Neural cell (in vitro differentiated cells): ENCODE data around the gene GOLGA3. TPM values are rescaled to one million over a fixed set of nuclear protein-coding genes. Genes with fewer than 3 reads are reported as not detected.

Experiments
- H2AFZ ChIP-seq: fragments of 200-600, 300-800 bp; sonication (generic), shearing (Covaris generic); 2 replicates; pipeline ENCODE4 v1.6.0; 2014; ENCODE audit warnings: low read depth, mild to moderate bottlenecking, antibody characterized with exemption, low read length, moderate library complexity
- H3F3A ChIP-seq: fragments of 200-600 bp; shearing (Covaris generic); 2 replicates; pipeline ENCODE4 v1.6.1; 2016; ENCODE audit warnings: mild to moderate bottlenecking, moderate library complexity, mixed read lengths, antibody characterized with exemption, low read length; ENCODE audit not compliant: insufficient read depth, poor library complexity, severe bottlenecking
- H3K27ac ChIP-seq: fragments of 200-600, 300-800 bp; sonication (generic), shearing (Covaris generic); 2 replicates; pipeline ENCODE4 v1.5.1; 2014; ENCODE audit warnings: mild to moderate bottlenecking, low read length, moderate library complexity
- H3K27me3 ChIP-seq: fragments of 300-800, 200-600 bp; sonication (generic), shearing (Covaris generic); 2 replicates; pipeline ENCODE4 v1.6.0; 2014; ENCODE audit warnings: mild to moderate bottlenecking, low read depth, low read length, moderate library complexity; ENCODE audit not compliant: insufficient read depth
- H3K36me3 ChIP-seq: fragments of 300-800, 200-600 bp; sonication (generic), shearing (Covaris generic); 2 replicates; pipeline ENCODE4 v1.5.1; 2014; ENCODE audit warnings: mild to moderate bottlenecking, antibody characterized with exemption, low read length, moderate library complexity; ENCODE audit not compliant: insufficient read depth
- H3K4me2 ChIP-seq: fragments of 300-800, 200-600 bp; sonication (generic), shearing (Covaris generic); 2 replicates; pipeline ENCODE4 v1.6.0; 2014; ENCODE audit warnings: mild to moderate bottlenecking, low read length
- H3K4me3 ChIP-seq: fragments of 300-800, 200-600 bp; sonication (generic), shearing (Covaris generic); 2 replicates; pipeline ENCODE4 v1.5.1; 2014; ENCODE audit warnings: mild to moderate bottlenecking, low read length, moderate library complexity
- H3K79me2 ChIP-seq: fragments of 200-600 bp; shearing (Covaris generic); replicated peaks from 2 replicates; pipeline ENCODE4 v1.6.0; 2014; ENCODE audit warnings: mild to moderate bottlenecking, low read length, moderate library complexity; ENCODE audit not compliant: insufficient read depth
- H3K9ac ChIP-seq: fragments of 300-800, 200-600 bp; sonication (generic), shearing (Covaris generic); 2 replicates; pipeline ENCODE4 v1.6.1; 2016; ENCODE audit warnings: mild to moderate bottlenecking, low read length, mixed read lengths
- H3K9me2 ChIP-seq: fragments of 200-600 bp; shearing (Covaris generic); 2 replicates; pipeline ENCODE4 v1.6.1; 2016; ENCODE audit warnings: mild to moderate bottlenecking, low read length, mixed read lengths; ENCODE audit not compliant: insufficient read depth
- H3K9me3 ChIP-seq: fragments of 200-600, 300-800 bp; sonication (generic), shearing (Covaris generic); 2 replicates; pipeline ENCODE4 v1.6.1; 2016; ENCODE audit warnings: mild to moderate bottlenecking, mixed run types, low read length, moderate library complexity, mixed read lengths
- H4K20me1 ChIP-seq: fragments of 200-600 bp; shearing (Covaris generic); 2 replicates; pipeline ENCODE4 v1.6.1; 2016; ENCODE audit warnings: mild to moderate bottlenecking, mixed run types; ENCODE audit not compliant: insufficient read depth
- CTCF ChIP-seq: fragments of 450-650 bp; IDR thresholded peaks from 2 replicates; pipeline ENCODE4 v1.5.1; 2014; ENCODE audit warnings: antibody characterized with exemption, mild to moderate bottlenecking, moderate library complexity; ENCODE audit not compliant: poor library complexity, severe bottlenecking
- EP300 ChIP-seq: fragments of 450-650 bp; conservative IDR thresholded peaks from 2 replicates; pipeline ENCODE4 v1.6.1; 2014; ENCODE audit warnings: antibody characterized with exemption, mild to moderate bottlenecking, moderate library complexity; ENCODE audit not compliant: poor library complexity, severe bottlenecking
- EZH2 ChIP-seq: fragments of 200-600, 300-800 bp; shearing (Covaris generic), sonication (generic); IDR thresholded peaks from 2 replicates; pipeline ENCODE4 v1.6.1; 2014; ENCODE audit warnings: antibody characterized with exemption, low read length, borderline replicate concordance, mild to moderate bottlenecking; ENCODE audit not compliant: insufficient read depth, poor library complexity, severe bottlenecking
- MXI1 ChIP-seq: fragments of 450-650 bp; conservative IDR thresholded peaks from 2 replicates; pipeline ENCODE4 v1.6.1; 2014; ENCODE audit warnings: antibody characterized with exemption, mild to moderate bottlenecking; ENCODE audit not compliant: poor library complexity, severe bottlenecking
- POLR2AphosphoS5 ChIP-seq: IDR thresholded peaks from 2 replicates; pipeline ENCODE4 v1.6.1; 2012
- RAD21 ChIP-seq: fragments of 450-650 bp; conservative IDR thresholded peaks from 2 replicates; pipeline ENCODE4 v1.6.1; 2014; ENCODE audit warnings: antibody characterized with exemption, mild to moderate bottlenecking, moderate library complexity
- REST ChIP-seq: IDR thresholded peaks from 2 replicates; pipeline ENCODE4 v1.6.1; 2012; ENCODE audit warnings: borderline replicate concordance
- SMC3 ChIP-seq: fragments of 450-650 bp; conservative IDR thresholded peaks from 2 replicates; pipeline ENCODE4 v1.6.1; 2014; ENCODE audit warnings: antibody characterized with exemption, mild to moderate bottlenecking, moderate library complexity; ENCODE audit not compliant: poor library complexity
- TAF1 ChIP-seq: IDR thresholded peaks from 2 replicates; pipeline ENCODE4 v1.6.1; 2012; ENCODE audit warnings: low read depth
- polyA plus RNA-seq: library from polyadenylated mRNA; depleted of rRNA; stranded (reverse); fragments of >200 nt; gene quantifications from 2 replicates; pipeline ENCODE4 v1.2.3, GENCODE V29; 2014

The GOLGA3 gene
- polyA plus RNA-seq, 1 donor from 2014 or later, result 16.7 TPM

- H2AFZ ChIP-seq, result no peak overlapping the region
- H3K4me3 ChIP-seq, result no peak overlapping the region
- peaks cover 3% of the 10 kb centered on the region for H3F3A ChIP-seq
- H4K20me1 ChIP-seq, result no peaks in the 10 kb centered on the region
- H3K27me3 ChIP-seq, result no peaks in the 10 kb centered on the region
- H3K27ac ChIP-seq, result no peak overlapping the region
- no peaks in the 10 kb centered on the region for H3K36me3 ChIP-seq
- no peaks in the 10 kb centered on the region for H3K79me2 ChIP-seq
- no peaks in the 10 kb centered on the region for H3K9me2 ChIP-seq
- no peak overlapping the region for H3K4me2 ChIP-seq
- H3K9ac ChIP-seq, result no peak overlapping the region
- H3K9me3 ChIP-seq, result no peaks in the 10 kb centered on the region
- no peak for TF ChIP-seq EZH2
- no peak for TF ChIP-seq POLR2AphosphoS5
- TF ChIP-seq MXI1, result no peak
- TF ChIP-seq SMC3, result no peak
- TF ChIP-seq CTCF, result no peak
- TF ChIP-seq EP300, result no peak
- TF ChIP-seq REST, result no peak
- TF ChIP-seq TAF1, result no peak
- no peak for TF ChIP-seq RAD21
Observed at GRCh38 chr12:132833341-132833740, 4.7 kb upstream of the GOLGA3 start.

GRCh38 chr12:132831771-132832170, 3.1 kb upstream of the GOLGA3 start:
- TF ChIP-seq EZH2 (no peak), RAD21 (no peak), SMC3 (no peak), TAF1 (no peak), POLR2AphosphoS5 (no peak), REST (no peak), MXI1 (no peak), EP300 (no peak), CTCF (no peak)
- H3K27me3 ChIP-seq, result no peaks in the 10 kb centered on the region
- H3K4me3 ChIP-seq, result no peak overlapping the region
- H3F3A ChIP-seq, result peaks cover 3% of the 10 kb centered on the region
- no peak overlapping the region for H3K9ac ChIP-seq
- H3K9me2 ChIP-seq, result no peaks in the 10 kb centered on the region
- H2AFZ ChIP-seq, result no peak overlapping the region
- H3K79me2 ChIP-seq, result peaks cover 16% of the 10 kb centered on the region
- H3K36me3 ChIP-seq, result no peaks in the 10 kb centered on the region
- H3K4me2 ChIP-seq, result no peak overlapping the region
- H3K27ac ChIP-seq, result no peak overlapping the region
- no peaks in the 10 kb centered on the region for H4K20me1 ChIP-seq
- no peaks in the 10 kb centered on the region for H3K9me3 ChIP-seq
